Measurements from ENCODE around the gene GNAZ.

- TF ChIP-seq EP300 (IDR thresholded peaks at IDR 0.05) (no peak), POLR2A (IDR thresholded peaks at IDR 0.05) (no peak)
Observed at GRCh38 chr22:23123804-23124254, 53.5 kb downstream of the GNAZ start.

Data from ovary (tissue), 1 donor.